ENCODE results near the gene LIFR.

DNA sequence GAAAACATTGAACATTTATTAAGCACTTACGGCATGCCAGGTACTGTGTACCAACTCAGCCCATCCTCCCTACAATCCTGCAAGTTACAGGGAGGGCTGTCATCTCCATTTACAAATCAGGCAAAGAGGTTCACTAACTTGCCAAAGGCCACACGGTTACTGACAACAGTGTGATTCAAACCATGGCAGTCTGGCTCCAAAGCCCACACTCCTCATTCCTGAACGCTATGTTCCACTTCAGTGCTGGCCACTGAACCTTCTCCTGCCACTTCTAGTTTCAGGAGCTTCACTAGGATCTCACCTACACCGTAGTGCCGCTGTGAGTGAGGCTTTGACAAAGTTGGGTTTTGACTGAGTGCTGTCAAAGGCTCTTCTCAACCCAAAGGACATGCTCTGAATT, 7.2 kb upstream of the LIFR start:
- TF ChIP-seq, protein P1, sequence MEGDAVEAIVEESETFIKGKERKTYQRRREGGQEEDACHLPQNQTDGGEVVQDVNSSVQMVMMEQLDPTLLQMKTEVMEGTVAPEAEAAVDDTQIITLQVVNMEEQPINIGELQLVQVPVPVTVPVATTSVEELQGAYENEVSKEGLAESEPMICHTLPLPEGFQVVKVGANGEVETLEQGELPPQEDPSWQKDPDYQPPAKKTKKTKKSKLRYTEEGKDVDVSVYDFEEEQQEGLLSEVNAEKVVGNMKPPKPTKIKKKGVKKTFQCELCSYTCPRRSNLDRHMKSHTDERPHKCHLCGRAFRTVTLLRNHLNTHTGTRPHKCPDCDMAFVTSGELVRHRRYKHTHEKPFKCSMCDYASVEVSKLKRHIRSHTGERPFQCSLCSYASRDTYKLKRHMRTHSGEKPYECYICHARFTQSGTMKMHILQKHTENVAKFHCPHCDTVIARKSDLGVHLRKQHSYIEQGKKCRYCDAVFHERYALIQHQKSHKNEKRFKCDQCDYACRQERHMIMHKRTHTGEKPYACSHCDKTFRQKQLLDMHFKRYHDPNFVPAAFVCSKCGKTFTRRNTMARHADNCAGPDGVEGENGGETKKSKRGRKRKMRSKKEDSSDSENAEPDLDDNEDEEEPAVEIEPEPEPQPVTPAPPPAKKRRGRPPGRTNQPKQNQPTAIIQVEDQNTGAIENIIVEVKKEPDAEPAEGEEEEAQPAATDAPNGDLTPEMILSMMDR (IDR thresholded peaks at IDR 0.05): no peak
- TF ChIP-seq POLR2A (IDR thresholded peaks at IDR 0.05): no peak

Data from heart left ventricle (tissue), 13 donors.